ENCODE results near the gene SECISBP2L. TPM values are rescaled to one million over a fixed set of nuclear protein-coding genes. Genes with fewer than 3 reads are reported as not detected.

SECISBP2L gene
- total RNA-seq, 5 donors from 2014 or later (not counting 1 experiment from before 2014, with no cell fraction given), result 46.8 to 62.5 (median 48.7) TPM

DNA sequence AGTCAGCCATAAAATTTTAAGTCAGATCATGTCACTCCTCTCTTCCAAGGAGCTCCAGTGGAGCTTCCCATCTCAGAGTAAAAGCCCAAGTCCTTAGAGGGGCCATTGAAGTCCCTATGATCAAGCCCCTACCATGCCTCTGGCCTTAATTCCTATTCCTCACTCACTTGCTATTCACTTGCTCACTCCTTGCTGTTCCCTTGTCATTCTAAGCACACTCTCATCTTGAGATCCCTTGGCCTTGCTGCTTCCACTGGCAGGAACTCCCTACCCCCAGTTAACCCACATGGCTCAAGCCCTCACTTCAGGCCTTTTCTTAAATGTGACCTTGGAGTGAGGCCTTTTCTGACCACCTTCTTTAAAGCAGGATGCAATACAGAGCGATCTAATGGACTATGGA is 12.3 kb upstream of the SECISBP2L start:
- H3K27ac Mint-ChIP-seq, result peak overlapping the region in 1 of 2 donors; percentile 7
- no peaks in the 10 kb centered on the region for H3K9me3 Mint-ChIP-seq
- H3K36me3 Mint-ChIP-seq, result no peaks in the 10 kb centered on the region
- Histone ChIP-seq H3K27me3 (replicated peaks in 1 of 2; ENCODE audit: control insufficient read depth in 2 of 2, extremely low read depth in 1 of 2, insufficient read depth in 2 of 2, low read length in 1 of 2) (no peaks in the 10 kb centered on the region), H3K9me3 (no peaks in the 10 kb centered on the region), H3K36me3 (ENCODE audit: control insufficient read depth in 2 of 2, extremely low read depth in 1 of 2, insufficient read depth in 1 of 2, low read length in 1 of 2) (no peaks in the 10 kb centered on the region), H3K4me3 (ENCODE audit: control insufficient read depth in 1 of 2, extremely low read depth in 1 of 2, low read length in 1 of 2) (no peak overlapping the region), H3K27ac (ENCODE audit: low read length) (no peak overlapping the region), H3K4me1 (ENCODE audit: control insufficient read depth in 1 of 2, extremely low read depth in 1 of 2, insufficient read depth in 2 of 2, low read length in 2 of 2) (peaks cover 12 to 15% of the 10 kb centered on the region in 2 experiments)
- ATAC-seq (replicated peaks in 1 of 4) (no peak), DNase-seq (no peak)
- peaks cover 9 to 20% (median 14%) of the 10 kb centered on the region in 3 donors for H3K4me1 Mint-ChIP-seq
- POLR2A ChIA-PET, result interaction anchor here (0.6 kb wide), 2 partner anchors 13 to 726 kb away, joined by 3 read pairs; no protein-coding TSS in a partner anchor
- WGBS (ENCODE audit: insufficient coverage), result no CpG with 5 or more reads among the region's 1 CpG
- CTCF ChIA-PET, result interaction anchor here (0.6 to 1.4 kb wide), 2 partner anchors 87 to 811 kb away, joined by 3 read pairs; no protein-coding TSS in a partner anchor
- no peak overlapping the region for H3K4me3 Mint-ChIP-seq
- H3K27me3 Mint-ChIP-seq, result no peaks in the 10 kb centered on the region

- Mint-ChIP-seq H3K9me3 (no peaks in the 10 kb centered on the region), H3K27ac (no peak overlapping the region), H3K27me3 (peaks cover 0 to 3% of the 10 kb centered on the region in 2 donors), H3K36me3 (no peaks in the 10 kb centered on the region), H3K4me1 (peaks cover 1 to 12% (median 6%) of the 10 kb centered on the region in 3 donors), H3K4me3 (no peak overlapping the region)
- Histone ChIP-seq H3K27me3 (replicated peaks in 1 of 2; ENCODE audit: control insufficient read depth in 2 of 2, extremely low read depth in 1 of 2, insufficient read depth in 2 of 2, low read length in 1 of 2) (no peaks in the 10 kb centered on the region), H3K36me3 (ENCODE audit: control insufficient read depth in 2 of 2, extremely low read depth in 1 of 2, insufficient read depth in 1 of 2, low read length in 1 of 2) (no peaks in the 10 kb centered on the region), H3K9me3 (no peaks in the 10 kb centered on the region), H3K27ac (ENCODE audit: low read length) (no peak overlapping the region), H3K4me1 (ENCODE audit: control insufficient read depth in 1 of 2, extremely low read depth in 1 of 2, insufficient read depth in 2 of 2, low read length in 2 of 2) (peaks cover 4 to 7% of the 10 kb centered on the region in 2 experiments), H3K4me3 (ENCODE audit: control insufficient read depth in 1 of 2, extremely low read depth in 1 of 2, low read length in 1 of 2) (no peak overlapping the region)
- 67% methylated on average over 1 of the region's 2 CpGs for WGBS (ENCODE audit: insufficient coverage)
- CTCF ChIA-PET, result no interaction called here
- ATAC-seq (replicated peaks in 1 of 4), result no peak
- POLR2A ChIA-PET, result interaction anchor here in 1 of 2 donors (0.7 kb wide), 1 partner anchor 10 kb away, joined by 4 read pairs; no protein-coding TSS in a partner anchor
- no peak for DNase-seq
Observed at GRCh38 chr15:49055630-49056029, 9.4 kb upstream of the SECISBP2L start.

DNA sequence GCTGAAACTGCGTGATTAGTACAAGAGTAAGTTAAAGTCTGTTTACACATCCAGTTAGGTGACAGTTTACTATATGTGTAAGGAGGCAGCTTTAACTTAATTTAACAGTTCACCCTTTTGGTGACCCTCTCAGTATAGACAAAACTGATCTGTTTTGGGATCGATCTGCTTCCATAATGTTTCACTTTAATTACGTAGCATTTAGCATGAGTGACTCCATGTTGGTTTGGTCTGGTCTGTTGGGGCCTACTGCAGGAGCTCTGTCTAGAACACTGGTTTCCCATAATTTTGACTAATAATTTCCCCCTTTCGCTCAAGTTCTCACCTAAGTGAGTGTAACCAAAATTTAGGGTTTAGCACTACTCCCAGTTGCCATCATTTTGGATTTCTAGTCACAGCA is 6.4 kb upstream of the SECISBP2L start:
- Mint-ChIP-seq H3K27ac (no peak overlapping the region), H3K9me3 (no peaks in the 10 kb centered on the region), H3K4me1 (no peaks in the 10 kb centered on the region), H3K36me3 (no peaks in the 10 kb centered on the region), H3K4me3 (no peak overlapping the region), H3K27me3 (peaks cover 0 to 3% of the 10 kb centered on the region in 2 donors)
- DNase-seq (no peak), ATAC-seq (replicated peaks in 1 of 4) (no peak)
- ChIA-PET POLR2A (no interaction called here), CTCF (interaction anchor here in 1 of 2 donors (0.6 kb wide), 1 partner anchor 20 kb away, joined by 3 read pairs; no protein-coding TSS in a partner anchor)
- no peak overlapping the region for H3K4me3 ChIP-seq (ENCODE audit: control insufficient read depth in 1 of 2, extremely low read depth in 1 of 2, low read length in 1 of 2)
- WGBS (ENCODE audit: insufficient coverage), result 100% methylated on average over 1 of the region's 4 CpGs
- H3K36me3 ChIP-seq (ENCODE audit: control insufficient read depth in 2 of 2, extremely low read depth in 1 of 2, insufficient read depth in 1 of 2, low read length in 1 of 2), result no peaks in the 10 kb centered on the region
- H3K27ac ChIP-seq (ENCODE audit: low read length), result no peak overlapping the region
- H3K4me1 ChIP-seq (ENCODE audit: control insufficient read depth in 1 of 2, extremely low read depth in 1 of 2, insufficient read depth in 2 of 2, low read length in 2 of 2), result no peaks in the 10 kb centered on the region
- no peaks in the 10 kb centered on the region for H3K27me3 ChIP-seq (replicated peaks in 1 of 2; ENCODE audit: control insufficient read depth in 2 of 2, extremely low read depth in 1 of 2, insufficient read depth in 2 of 2, low read length in 1 of 2)
- no peaks in the 10 kb centered on the region for H3K9me3 ChIP-seq

- H3K9me3 Mint-ChIP-seq, result no peaks in the 10 kb centered on the region
- no peak for ATAC-seq (replicated peaks in 1 of 4)
- no peak overlapping the region for H3K27ac ChIP-seq (ENCODE audit: low read length)
- H3K27me3 Mint-ChIP-seq, result no peaks in the 10 kb centered on the region
- peaks cover 24 to 36% (median 29%) of the 10 kb centered on the region in 3 donors for H3K4me1 Mint-ChIP-seq
- H3K4me3 ChIP-seq (ENCODE audit: control insufficient read depth in 1 of 2, extremely low read depth in 1 of 2, low read length in 1 of 2), result no peak overlapping the region
- H3K27me3 ChIP-seq (replicated peaks in 1 of 2; ENCODE audit: control insufficient read depth in 2 of 2, extremely low read depth in 1 of 2, insufficient read depth in 2 of 2, low read length in 1 of 2), result no peaks in the 10 kb centered on the region
- H3K36me3 Mint-ChIP-seq, result no peaks in the 10 kb centered on the region
- peak overlapping the region in 1 of 3 donors; percentile 97 for H3K4me3 Mint-ChIP-seq
- ChIA-PET POLR2A (no interaction called here), CTCF (no interaction called here)
- peaks cover 9 to 18% of the 10 kb centered on the region in 2 experiments for H3K4me1 ChIP-seq (ENCODE audit: control insufficient read depth in 1 of 2, extremely low read depth in 1 of 2, insufficient read depth in 2 of 2, low read length in 2 of 2)
- no peaks in the 10 kb centered on the region for H3K9me3 ChIP-seq
- DNase-seq, result no peak
- H3K36me3 ChIP-seq (ENCODE audit: control insufficient read depth in 2 of 2, extremely low read depth in 1 of 2, insufficient read depth in 1 of 2, low read length in 1 of 2), result no peaks in the 10 kb centered on the region
- H3K27ac Mint-ChIP-seq, result peak overlapping the region; percentile 65 to 86
Observed at GRCh38 chr15:49047456-49047855, 1.2 kb upstream of the SECISBP2L start.

GRCh38 chr15:49045751-49046219 is 461 bp downstream of the SECISBP2L start:
- Histone ChIP-seq H3K27me3 (replicated peaks in 1 of 2; ENCODE audit: control insufficient read depth in 2 of 2, extremely low read depth in 1 of 2, insufficient read depth in 2 of 2, low read length in 1 of 2) (no peaks in the 10 kb centered on the region), H3K27ac (ENCODE audit: low read length) (peak overlapping the region; percentile 57), H3K4me1 (ENCODE audit: control insufficient read depth in 1 of 2, extremely low read depth in 1 of 2, insufficient read depth in 2 of 2, low read length in 2 of 2) (peaks cover 13 to 18% of the 10 kb centered on the region in 2 experiments), H3K4me3 (ENCODE audit: control insufficient read depth in 1 of 2, extremely low read depth in 1 of 2, low read length in 1 of 2) (peak overlapping the region; percentile 94 to 96), H3K36me3 (ENCODE audit: control insufficient read depth in 2 of 2, extremely low read depth in 1 of 2, insufficient read depth in 1 of 2, low read length in 1 of 2) (no peaks in the 10 kb centered on the region), H3K9me3 (no peaks in the 10 kb centered on the region)
- Mint-ChIP-seq H3K27me3 (no peaks in the 10 kb centered on the region), H3K4me1 (peaks cover 39 to 51% (median 45%) of the 10 kb centered on the region in 3 donors), H3K27ac (peak overlapping the region; percentile 84 to 91), H3K9me3 (no peaks in the 10 kb centered on the region), H3K36me3 (peaks cover 11% of the 10 kb centered on the region), H3K4me3 (peak overlapping the region; percentile 94 to 97 (median 96))
- ChIA-PET CTCF (interaction anchor here in 1 of 2 donors (1.0 to 1.8 kb wide), 5 partner anchors 70 to 1270 kb away, joined by 3 to 10 read pairs (median 6); partner anchors contain the start of gene COPS2), POLR2A (interaction anchor here (0.5 to 1.4 kb wide), 5 partner anchors 8 to 239 kb away, joined by 3 to 9 read pairs (median 3); partner anchors contain the start of gene EID1 (in 1 of the 2))
- DNase-seq (peak in 7 of 35 experiments; percentile 1 to 41 (median 13)), ATAC-seq (replicated peaks in 1 of 4) (peak; percentile 20 to 41 (median 28))
- WGBS (ENCODE audit: insufficient coverage), result 0% methylated on average over 10 of the region's 17 CpGs

DNA sequence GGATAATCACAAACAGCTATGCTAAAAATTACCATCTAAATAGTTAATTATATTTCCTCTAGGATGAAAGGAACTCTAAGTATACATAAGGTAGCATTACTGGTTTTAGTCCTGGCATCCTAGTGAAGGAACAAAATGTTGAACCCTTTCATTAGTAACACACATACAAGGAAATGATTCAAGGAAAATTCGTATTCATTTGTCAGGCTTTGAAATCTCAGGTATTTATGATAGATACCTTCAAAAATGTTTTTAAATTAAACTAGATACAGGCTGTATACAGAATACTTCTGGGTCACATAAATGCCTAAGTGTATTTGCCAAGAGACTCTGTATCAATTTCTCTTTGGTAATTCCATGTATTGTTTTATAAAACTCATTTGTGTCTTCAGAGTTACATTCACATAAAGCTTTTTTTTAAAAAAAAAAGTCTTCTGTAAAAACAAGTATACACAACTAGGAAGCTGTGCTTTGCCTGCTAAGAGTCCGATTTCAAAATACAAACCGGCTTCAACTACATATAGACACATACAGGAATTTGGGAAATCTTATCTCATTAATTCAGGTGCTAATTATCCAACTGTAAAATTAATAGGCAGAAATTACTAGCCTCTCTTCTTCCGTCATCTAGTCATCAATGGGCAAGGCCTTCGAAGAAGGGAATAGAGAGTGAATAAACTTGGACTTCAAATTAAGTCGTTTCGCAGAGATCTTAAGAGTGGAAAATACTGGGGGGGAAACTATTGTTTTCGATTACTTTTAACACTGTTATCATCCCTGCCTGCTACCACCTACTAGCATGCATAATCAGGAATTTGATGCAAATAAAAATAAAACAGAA is 1.3 kb downstream of the SECISBP2L start:
- ATAC-seq (replicated peaks in 1 of 4) (no peak), DNase-seq (no peak)
- no peaks in the 10 kb centered on the region for H3K9me3 Mint-ChIP-seq
- H3K27ac Mint-ChIP-seq, result peak overlapping the region; percentile 84 to 91
- no peaks in the 10 kb centered on the region for H3K36me3 ChIP-seq (ENCODE audit: control insufficient read depth in 2 of 2, extremely low read depth in 1 of 2, insufficient read depth in 1 of 2, low read length in 1 of 2)
- ChIA-PET POLR2A (interaction anchor here (0.6 kb wide), 5 partner anchors 14 to 1110 kb away, joined by 3 read pairs; partner anchors contain the start of gene EID1 (in 1 of the 2)), CTCF (interaction anchor here in 1 of 2 donors (0.6 to 1.8 kb wide), 6 partner anchors 69 to 1840 kb away, joined by 3 to 7 read pairs (median 4); partner anchors contain the start of gene COPS2)
- H3K4me3 Mint-ChIP-seq, result peak overlapping the region; percentile 94 to 97 (median 96)
- H3K27ac ChIP-seq (ENCODE audit: low read length), result no peak overlapping the region
- peaks cover 11% of the 10 kb centered on the region for H3K36me3 Mint-ChIP-seq
- no peaks in the 10 kb centered on the region for H3K9me3 ChIP-seq
- no peaks in the 10 kb centered on the region for H3K27me3 ChIP-seq (replicated peaks in 1 of 2; ENCODE audit: control insufficient read depth in 2 of 2, extremely low read depth in 1 of 2, insufficient read depth in 2 of 2, low read length in 1 of 2)
- peaks cover 13 to 18% of the 10 kb centered on the region in 2 experiments for H3K4me1 ChIP-seq (ENCODE audit: control insufficient read depth in 1 of 2, extremely low read depth in 1 of 2, insufficient read depth in 2 of 2, low read length in 2 of 2)
- H3K4me3 ChIP-seq (ENCODE audit: control insufficient read depth in 1 of 2, extremely low read depth in 1 of 2, low read length in 1 of 2), result peak overlapping the region; percentile 94 to 96
- 25% methylated on average over 2 of the region's 8 CpGs for WGBS (ENCODE audit: insufficient coverage)
- no peaks in the 10 kb centered on the region for H3K27me3 Mint-ChIP-seq
- H3K4me1 Mint-ChIP-seq, result peaks cover 42 to 54% (median 48%) of the 10 kb centered on the region in 3 donors
